Middle frontal gyrus (tissue), 1 donor: ENCODE data around the gene GALNT2.

Source experiments
- DNase-seq: peaks from one replicate; pipeline ENCODE4 v3.0.0-alpha.2; 2015; ENCODE audit warnings: low spot score; ENCODE audit errors: extremely low spot score

The GALNT2 gene

GRCh38 chr1:230185076-230186001 is 118.3 kb downstream of the GALNT2 start:
- no peak for DNase-seq

- DNase-seq, result no peak
Observed at GRCh38 chr1:230186003-230186863, 119.2 kb downstream of the GALNT2 start.

GRCh38 chr1:230186874-230187273 is 119.8 kb downstream of the GALNT2 start:
- no peak for DNase-seq

- DNase-seq, result no peak
Observed at GRCh38 chr1:230187290-230187689, 120.3 kb downstream of the GALNT2 start.

- DNase-seq, result no peak
Observed at GRCh38 chr1:230188826-230189225, 121.8 kb downstream of the GALNT2 start.

- no peak for DNase-seq
Observed at GRCh38 chr1:230189341-230189740, 122.3 kb downstream of the GALNT2 start.

- DNase-seq, result no peak
Observed at GRCh38 chr1:230189824-230190223, 122.8 kb downstream of the GALNT2 start.

- no peak for DNase-seq
Observed at GRCh38 chr1:230191079-230191804, 124.2 kb downstream of the GALNT2 start.

- DNase-seq, result no peak
Observed at GRCh38 chr1:230191855-230192254, 124.8 kb downstream of the GALNT2 start.

GRCh38 chr1:230194525-230194924 is 127.5 kb downstream of the GALNT2 start:
- no peak for DNase-seq

GRCh38 chr1:230195199-230195598 is 128.2 kb downstream of the GALNT2 start:
- no peak for DNase-seq

- no peak for DNase-seq
Observed at GRCh38 chr1:230196077-230196476, 129.0 kb downstream of the GALNT2 start.

GRCh38 chr1:230197644-230198567 is 130.9 kb downstream of the GALNT2 start:
- DNase-seq, result no peak

GRCh38 chr1:230199034-230199433 is 132.0 kb downstream of the GALNT2 start:
- no peak for DNase-seq

GRCh38 chr1:230199554-230199953 is 132.5 kb downstream of the GALNT2 start:
- DNase-seq, result no peak

GRCh38 chr1:230200276-230200675 is 133.2 kb downstream of the GALNT2 start:
- DNase-seq, result no peak

- DNase-seq, result no peak
Observed at GRCh38 chr1:230201445-230201844, 134.4 kb downstream of the GALNT2 start.

- no peak for DNase-seq
Observed at GRCh38 chr1:230204842-230205241, 137.8 kb downstream of the GALNT2 start.

- no peak for DNase-seq
Observed at GRCh38 chr1:230205719-230206198, 138.7 kb downstream of the GALNT2 start.

- DNase-seq, result no peak
Observed at GRCh38 chr1:230206207-230206606, 139.2 kb downstream of the GALNT2 start.
